Astrocyte of the cerebellum (primary cell): Measurements from ENCODE around the gene CDX1.

Experiments used
- DNase-seq: peaks from one replicate; pipeline ENCODE4 v3.0.0-alpha.2; 2011; ENCODE audit warnings: low read depth
- H3K4me3 ChIP-seq: 2 replicates; pipeline ENCODE4 v1.5.1; 2011; ENCODE audit warnings: mild to moderate bottlenecking, low read depth, low read length, moderate library complexity
- CTCF ChIP-seq: IDR thresholded peaks from 2 replicates; pipeline ENCODE4 v1.5.1; 2012; ENCODE audit warnings: low read length, low read depth, moderate library complexity, mild to moderate bottlenecking; ENCODE audit errors: missing control alignments
- in situ Hi-C: cut with HindIII; loops from 2 replicates; pipeline ENCODE4 v1.10.0; 2017; ENCODE audit warnings: low sequenced_read_pairs

The CDX1 gene

GRCh38 chr5:150124596-150124995 is 42.0 kb upstream of the CDX1 start:
- TF ChIP-seq CTCF: no peak
- no peak overlapping the region for H3K4me3 ChIP-seq
- in situ Hi-C loops: no loop called here
- DNase-seq: no peak

- no peak for TF ChIP-seq CTCF
- DNase-seq: no peak
- in situ Hi-C loops: no loop called here
- H3K4me3 ChIP-seq: no peak overlapping the region
Observed at GRCh38 chr5:150125334-150125733, 41.2 kb upstream of the CDX1 start.

GRCh38 chr5:150126199-150126920 is 40.2 kb upstream of the CDX1 start:
- H3K4me3 ChIP-seq: no peak overlapping the region
- no peak for DNase-seq
- in situ Hi-C loops: no loop called here
- no peak for TF ChIP-seq CTCF

- H3K4me3 ChIP-seq: no peak overlapping the region
- no peak for DNase-seq
- in situ Hi-C loops: no loop called here
Observed at GRCh38 chr5:150126921-150127265, 39.7 kb upstream of the CDX1 start.

GRCh38 chr5:150129454-150129812 is 37.1 kb upstream of the CDX1 start:
- no peak for TF ChIP-seq CTCF
- in situ Hi-C loops: no loop called here
- no peak overlapping the region for H3K4me3 ChIP-seq

More at GRCh38 chr5:150126921-150127265, 39.7 kb upstream of the CDX1 start:
- TF ChIP-seq CTCF: no peak

GRCh38 chr5:150129813-150130492 is 36.6 kb upstream of the CDX1 start:
- in situ Hi-C loops: no loop called here
- TF ChIP-seq CTCF: peak; percentile 95
- no peak for DNase-seq
- no peak overlapping the region for H3K4me3 ChIP-seq

More at GRCh38 chr5:150129454-150129812, 37.1 kb upstream of the CDX1 start:
- no peak for DNase-seq
